Amniotic epithelial cell (primary cell): ENCODE measurements around the gene PRSS53.
A peak's percentile ranks its signal among the peaks of the same experiment; 100 is the strongest.
"Not testable (repeated sequence)": the region's sequence is repeated elsewhere in the genome, so short reads cannot be mapped to it uniquely, and the experiment has no call there.

Experiments used
- DNase-seq: peaks from one replicate; pipeline ENCODE4 v3.0.0-alpha.2; 2010; ENCODE audit warnings: low read depth

Gene PRSS53

DNA sequence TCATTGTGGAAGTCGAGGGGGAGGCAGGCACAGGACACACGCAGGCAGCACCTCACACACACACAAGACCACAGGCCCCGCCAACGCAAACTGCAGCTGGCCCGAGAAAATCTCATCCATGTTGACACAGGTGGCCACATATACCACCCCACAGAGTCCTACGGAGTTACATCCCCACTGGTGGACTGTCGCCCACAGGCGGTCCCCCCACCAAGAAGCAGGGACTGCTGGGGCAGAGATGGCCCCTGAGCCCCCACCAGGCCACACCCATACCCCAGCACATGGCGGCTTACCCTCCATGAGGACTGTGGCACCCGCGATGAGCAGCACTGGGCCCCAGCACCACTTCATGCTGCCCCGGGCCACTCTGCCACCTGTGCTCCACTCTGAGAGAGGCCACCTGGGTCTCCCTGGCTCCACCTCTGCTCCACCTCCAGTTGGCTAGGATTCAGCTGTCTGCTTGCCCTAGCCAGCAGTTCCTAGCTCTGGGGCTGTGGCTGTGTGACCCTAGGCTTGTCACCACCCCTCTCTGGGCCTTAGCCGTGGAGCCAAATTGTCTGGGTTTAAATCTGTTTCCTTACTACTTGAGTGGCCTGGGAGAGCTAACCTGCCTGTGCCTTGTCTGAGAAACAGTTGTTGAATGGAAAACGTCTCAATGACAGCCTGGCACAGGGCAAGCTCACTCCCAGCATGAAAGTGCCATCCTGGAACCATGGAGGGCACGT is at the start of gene PRSS53:
TSS of gene PRSS53 (minus strand) at position 485 of the 725 bp plus-strand sequence. CDS start at position 351, 134 bp downstream.
- DNase-seq, result no peak

GRCh38 chr16:31136822-31137499 is 48.2 kb upstream of the PRSS53 start:
- not testable (repeated sequence) for DNase-seq

- no peak for DNase-seq
Measured at GRCh38 chr16:31136287-31136662, 47.5 kb upstream of the PRSS53 start.

- DNase-seq, result no peak
Measured at GRCh38 chr16:31135535-31136286, 47.0 kb upstream of the PRSS53 start, which contains the start of gene PRSS8. Gene PRSS8 (minus strand): TSS chr16:31135727. CDS start chr16:31135498, 229 bp downstream.

- no peak for DNase-seq
Measured at GRCh38 chr16:31134625-31135534, 46.1 kb upstream of the PRSS53 start.

DNA sequence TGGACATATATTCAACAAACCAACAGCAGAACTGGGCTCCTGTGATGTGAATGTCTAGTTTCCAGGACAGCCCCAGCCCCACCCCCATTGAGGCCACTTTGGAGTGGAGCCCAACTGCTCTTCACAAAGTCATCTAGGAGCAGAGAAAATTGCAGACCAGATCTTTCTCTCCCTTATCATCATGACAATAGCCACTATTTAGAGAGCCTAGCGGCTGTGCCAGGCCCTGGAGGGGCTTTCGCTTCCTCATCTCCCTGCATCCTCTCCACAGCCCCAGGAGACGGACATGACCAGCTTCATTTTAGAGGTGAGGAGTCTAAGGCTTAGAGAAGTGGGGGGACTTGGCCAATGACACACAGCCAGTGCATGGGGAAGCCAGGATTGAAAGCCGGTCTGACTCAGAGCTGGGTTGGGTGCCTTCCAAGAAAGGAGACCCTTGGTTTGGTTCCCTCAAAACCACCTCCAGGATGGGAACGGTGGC is 45.4 kb upstream of the PRSS53 start:
- no peak for DNase-seq

GRCh38 chr16:31133046-31133501 is 44.3 kb upstream of the PRSS53 start:
- no peak for DNase-seq

DNA sequence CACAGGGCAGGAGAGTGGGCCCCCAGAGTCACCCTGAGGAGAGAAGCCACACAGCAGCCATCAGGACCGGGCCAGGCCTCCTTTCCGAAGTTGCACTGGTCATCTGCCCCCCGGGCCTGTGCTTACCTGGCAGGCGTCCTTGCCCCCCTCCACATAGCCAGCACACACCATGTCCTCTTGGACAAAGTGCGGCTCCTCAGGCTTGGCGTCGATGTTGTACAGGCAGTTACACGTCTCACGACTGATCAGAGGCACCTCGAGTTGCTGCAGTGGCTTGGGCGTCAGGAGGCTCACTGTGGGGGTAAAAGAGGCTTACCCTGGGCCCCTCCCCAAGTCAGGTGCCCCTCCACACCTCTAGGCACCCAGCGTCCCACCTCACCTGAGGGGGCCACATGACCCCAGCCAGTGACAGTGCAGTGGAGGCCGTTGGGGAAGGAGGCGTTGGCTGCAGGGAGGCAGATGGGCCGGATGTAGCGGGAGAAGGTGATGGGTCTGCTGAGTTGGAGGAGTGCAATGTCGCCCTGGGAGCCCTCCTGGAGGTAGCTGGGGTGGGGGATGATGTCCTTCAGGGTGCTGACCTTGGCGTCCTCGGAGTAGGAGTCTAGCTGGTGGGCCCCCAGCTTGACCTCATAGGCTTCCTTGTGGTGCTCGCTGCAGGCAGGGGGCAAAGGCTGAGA is 43.7 kb upstream of the PRSS53 start:
- no peak for DNase-seq

DNA sequence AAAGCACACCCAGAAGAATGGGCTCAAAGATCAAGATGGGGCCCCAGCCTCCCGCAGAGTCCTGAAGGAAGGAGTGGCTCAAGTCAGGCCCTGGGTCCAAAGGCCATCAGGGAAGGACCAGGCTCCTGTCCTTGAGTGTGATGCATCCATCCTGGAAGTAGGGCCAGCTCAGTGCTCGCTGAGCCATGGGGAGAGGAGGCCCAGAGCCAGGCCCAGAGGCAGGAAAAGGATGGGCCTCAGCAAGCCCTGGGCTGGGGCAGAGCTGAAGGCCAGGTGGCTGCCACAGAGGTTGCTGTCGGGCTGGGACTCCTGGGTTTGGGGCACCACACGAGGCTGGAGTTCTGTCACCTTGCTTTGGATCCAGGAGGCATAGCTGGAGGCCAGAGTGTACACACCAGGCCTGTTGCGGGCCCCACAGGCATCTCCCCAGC is 43.1 kb upstream of the PRSS53 start:
- DNase-seq, result no peak

GRCh38 chr16:31131416-31131815 is 42.7 kb upstream of the PRSS53 start:
- DNase-seq, result no peak

- DNase-seq, result no peak
Measured at GRCh38 chr16:31130899-31131298, 42.2 kb upstream of the PRSS53 start.

DNA sequence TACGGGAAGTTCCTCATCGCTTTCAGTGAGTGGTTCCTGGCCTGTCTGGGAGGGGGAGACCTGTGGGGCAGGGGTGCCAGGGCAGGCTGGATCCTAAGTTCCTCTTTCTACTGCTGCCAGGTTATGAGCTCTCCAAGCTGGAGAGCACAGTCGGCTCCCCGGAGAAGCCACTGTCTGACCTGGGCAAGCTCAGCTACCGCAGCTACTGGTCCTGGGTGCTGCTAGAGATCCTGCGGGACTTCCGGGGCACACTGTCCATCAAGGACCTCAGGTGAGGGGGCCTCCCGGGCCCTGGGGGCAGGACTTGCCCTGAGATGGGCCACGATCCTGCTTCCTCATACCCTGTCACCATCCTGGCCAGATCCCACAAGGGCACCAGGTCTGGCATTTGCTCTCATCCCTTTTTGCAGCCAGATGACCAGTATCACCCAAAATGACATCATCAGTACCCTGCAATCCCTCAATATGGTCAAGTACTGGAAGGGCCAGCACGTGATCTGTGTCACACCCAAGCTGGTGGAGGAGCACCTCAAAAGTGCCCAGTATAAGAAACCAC is 41.7 kb upstream of the PRSS53 start:
- no peak for DNase-seq

- DNase-seq, result peak; percentile 37
Measured at GRCh38 chr16:31129568-31130335, 41.0 kb upstream of the PRSS53 start.

- no peak for DNase-seq
Measured at GRCh38 chr16:31128711-31129567, 40.2 kb upstream of the PRSS53 start.

GRCh38 chr16:31127182-31127581 is 38.4 kb upstream of the PRSS53 start:
- no peak for DNase-seq

DNA sequence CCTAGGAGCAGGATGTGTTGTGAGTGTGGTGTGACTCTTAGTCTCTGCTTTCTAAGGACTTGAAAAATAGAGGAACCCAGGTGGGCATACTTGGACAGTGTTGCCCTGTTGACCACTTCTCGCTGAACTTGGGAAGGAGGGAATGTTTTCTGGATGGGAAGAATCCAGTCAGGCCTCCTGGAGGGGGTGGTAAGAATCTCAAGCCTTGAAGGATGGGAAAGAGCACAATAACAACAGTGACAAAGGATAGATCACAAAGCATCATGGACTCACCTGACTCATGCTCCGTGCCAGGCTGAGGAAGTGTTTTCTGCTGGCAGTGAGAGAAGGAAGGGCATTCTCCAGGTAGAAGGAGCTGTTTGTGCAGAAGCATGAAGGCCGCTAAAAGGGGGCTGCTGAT is 37.1 kb upstream of the PRSS53 start:
- no peak for DNase-seq

DNA sequence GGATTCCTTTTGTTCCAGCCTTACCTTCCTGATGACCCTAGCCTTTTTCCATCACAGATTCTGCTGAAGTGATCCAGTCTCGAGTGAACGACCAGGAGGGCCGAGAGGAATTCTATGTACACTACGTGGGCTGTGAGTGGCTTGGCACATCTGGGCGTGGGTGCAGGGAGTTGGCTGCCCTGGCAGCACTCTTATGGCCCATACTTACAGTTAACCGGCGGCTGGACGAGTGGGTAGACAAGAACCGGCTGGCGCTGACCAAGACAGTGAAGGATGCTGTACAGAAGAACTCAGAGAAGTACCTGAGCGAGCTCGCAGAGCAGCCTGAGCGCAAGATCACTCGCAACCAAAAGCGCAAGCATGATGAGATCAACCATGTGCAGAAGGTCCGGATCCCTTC is 31.4 kb upstream of the PRSS53 start:
- DNase-seq, result no peak

DNA sequence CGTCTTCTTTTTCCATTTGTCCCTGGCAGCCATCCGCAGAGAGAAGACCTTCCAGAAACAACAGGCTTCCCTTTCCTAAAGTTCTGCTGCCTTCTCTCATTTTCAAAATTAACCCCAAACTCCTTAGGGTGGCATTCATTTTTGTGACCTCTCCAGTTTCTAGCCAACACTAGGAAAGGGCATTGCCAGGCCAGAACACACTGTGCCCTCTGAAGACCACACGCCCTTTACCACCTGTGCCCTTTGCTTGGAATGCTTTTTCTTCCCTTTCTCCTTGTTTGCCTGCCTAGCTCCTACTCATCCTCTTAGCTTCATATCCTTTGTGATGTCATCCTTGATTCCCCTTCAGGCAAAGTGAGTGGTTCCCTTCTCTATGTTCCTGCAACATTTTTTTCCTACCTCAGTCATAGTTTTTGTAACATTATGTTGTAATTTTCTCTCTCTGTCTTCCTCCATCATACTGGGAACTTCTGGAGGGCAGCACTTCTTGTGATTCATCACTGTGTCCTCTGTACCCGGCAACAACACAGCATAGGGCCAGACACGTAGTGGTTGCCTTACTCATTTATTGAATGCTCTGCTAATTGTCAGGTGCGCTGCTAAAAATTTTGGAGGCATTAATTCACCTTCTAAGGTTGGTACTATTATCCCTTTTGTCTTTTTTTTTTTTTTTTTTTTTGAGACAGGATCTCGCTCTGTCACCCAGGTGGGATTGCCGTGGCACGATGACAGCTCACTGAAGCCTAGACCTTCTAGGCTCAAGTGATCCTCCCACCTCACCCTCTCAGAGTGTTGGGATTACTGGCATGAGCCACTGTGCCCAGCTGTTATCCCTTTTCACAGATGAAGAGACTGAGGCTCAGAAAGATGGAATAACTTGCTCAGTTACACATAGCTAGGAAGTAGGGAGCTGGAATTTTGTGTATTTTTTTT is 29.7 kb upstream of the PRSS53 start:
- DNase-seq, result peak; percentile 98
